ENCODE results near the gene DRC1.
A peak's percentile ranks its signal among the peaks of the same experiment; 100 is the strongest.

DRC1 gene

GRCh38 chr2:26396734-26397298 lies 4.9 kb upstream of the DRC1 start:
- DNase-seq (ENCODE audit: insufficient read length, low spot score) (no peak), FAIRE-seq (no peak)

DNA sequence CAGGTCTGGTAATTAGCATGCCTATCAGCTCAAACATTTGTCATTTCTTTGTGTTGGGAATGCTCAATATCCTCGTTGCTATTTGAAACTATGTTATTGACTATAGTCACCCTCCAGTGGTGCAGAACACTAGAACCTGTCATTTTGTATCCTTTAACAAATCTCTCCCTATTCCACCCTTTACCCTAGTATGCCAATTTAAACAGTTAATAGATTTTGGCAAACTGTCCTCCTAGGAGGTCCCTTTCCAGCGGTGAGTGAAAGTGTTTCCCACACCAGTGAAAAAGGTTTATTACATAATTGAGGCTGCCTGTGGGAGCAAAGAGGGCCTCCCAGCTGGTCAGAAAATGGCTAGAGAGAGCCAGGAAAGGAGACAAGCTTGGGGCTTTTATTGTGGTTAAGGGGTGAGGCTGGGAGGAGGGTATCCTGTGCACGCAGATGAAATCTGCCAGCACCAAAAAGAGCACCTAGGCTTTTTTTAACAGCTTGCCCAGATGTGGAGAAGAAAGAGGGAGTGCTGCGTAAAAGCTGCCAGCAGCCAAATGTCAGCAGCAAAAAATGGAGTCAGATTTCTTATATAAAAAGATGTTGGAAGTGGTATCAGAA lies 1.8 kb upstream of the DRC1 start:
- FAIRE-seq (no peak), DNase-seq (ENCODE audit: insufficient read length, low spot score) (no peak)

DNA sequence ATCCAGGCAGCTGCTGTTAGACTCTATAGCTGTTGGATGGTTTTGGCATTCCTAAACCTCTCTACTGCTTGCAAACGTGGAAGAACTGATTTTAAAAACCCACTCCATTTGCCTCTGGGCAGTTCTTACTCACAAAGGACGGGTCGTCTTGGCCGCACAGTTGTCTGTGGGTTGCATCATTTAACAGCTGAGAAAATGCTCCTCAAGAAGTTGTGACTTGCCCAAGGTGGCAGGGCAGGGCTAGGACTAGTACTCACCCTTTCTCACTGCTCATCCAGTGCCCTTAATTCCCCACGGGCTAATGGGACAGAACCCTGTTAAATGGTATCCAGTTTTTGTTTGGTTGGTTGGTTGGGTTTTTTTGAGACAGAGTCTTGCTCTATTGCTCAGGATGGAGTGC lies 997 bp upstream of the DRC1 start:
- no peak for FAIRE-seq
- DNase-seq (ENCODE audit: insufficient read length, low spot score), result no peak

DNA sequence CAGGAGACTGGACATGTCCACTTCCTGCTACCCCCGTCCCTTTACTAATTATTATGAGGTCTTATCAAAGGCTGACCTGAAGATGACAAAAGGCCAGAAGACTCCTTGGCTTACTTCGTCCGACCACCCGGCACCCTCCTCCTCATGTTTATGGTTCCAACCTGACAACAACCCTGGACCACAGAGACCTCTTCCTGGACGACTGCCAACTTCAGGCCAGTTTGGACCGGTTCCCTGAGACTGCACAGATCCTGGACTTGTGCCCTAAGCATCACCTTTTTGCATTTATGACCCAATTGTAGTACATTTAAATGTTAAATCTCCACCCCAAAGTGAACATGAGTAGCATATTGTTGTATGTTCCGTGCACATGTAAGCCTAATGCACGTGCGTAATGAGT lies 5.8 kb downstream of the DRC1 start:
- DNase-seq (ENCODE audit: insufficient read length, low spot score) (no peak), FAIRE-seq (no peak)

GRCh38 chr2:26409785-26410184 lies 8.1 kb downstream of the DRC1 start:
- DNase-seq (ENCODE audit: insufficient read length, low spot score) (no peak), FAIRE-seq (no peak)

- DNase-seq (ENCODE audit: insufficient read length, low spot score) (no peak), FAIRE-seq (peak; percentile 64)
Measured at GRCh38 chr2:26410764-26411243, 9.1 kb downstream of the DRC1 start.

DNA sequence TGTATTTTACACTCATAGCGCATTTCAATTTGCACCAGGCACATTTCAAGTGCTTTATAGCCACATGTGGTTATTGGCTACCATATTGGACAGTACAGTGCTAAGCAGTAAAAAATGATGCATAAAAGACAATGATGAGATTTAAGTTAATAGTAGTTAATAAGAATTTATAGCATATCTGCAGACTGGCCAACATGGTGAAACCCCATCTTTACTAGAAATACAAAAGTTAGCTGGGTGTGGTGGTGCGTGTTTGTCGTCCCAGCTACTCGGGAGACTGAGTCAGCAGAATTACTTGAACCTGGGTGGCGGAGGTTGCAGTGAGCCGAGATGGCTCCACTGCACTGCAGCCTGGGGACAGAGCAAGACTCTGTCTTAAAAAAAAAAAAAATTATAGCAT lies 9.7 kb downstream of the DRC1 start:
- FAIRE-seq (peak; percentile 4), DNase-seq (ENCODE audit: insufficient read length, low spot score) (no peak)

- FAIRE-seq, result peak; percentile 90
- DNase-seq (ENCODE audit: insufficient read length, low spot score), result peak; percentile 23
Measured at GRCh38 chr2:26412091-26412673, 10.5 kb downstream of the DRC1 start.

DNA sequence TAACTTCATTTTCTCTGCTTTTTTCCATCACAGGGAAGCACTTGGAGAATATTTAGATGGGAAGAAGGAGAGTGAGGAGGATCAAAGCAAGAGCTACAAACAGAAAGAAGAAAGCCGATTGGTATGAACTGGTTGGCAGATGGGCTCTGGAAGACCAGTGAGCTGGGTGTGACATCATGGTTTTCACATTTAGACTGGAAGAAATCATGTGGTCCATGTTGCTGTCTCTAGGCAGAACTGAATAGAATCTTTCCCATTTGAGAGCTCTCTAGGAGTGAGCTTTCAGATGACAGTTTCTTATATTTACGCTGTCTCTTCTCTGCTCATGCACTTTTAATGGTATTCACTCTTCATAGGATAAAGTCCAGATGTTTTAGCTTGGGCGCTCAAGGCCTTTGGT lies 12.6 kb downstream of the DRC1 start:
- DNase-seq (ENCODE audit: insufficient read length, low spot score), result no peak
- FAIRE-seq, result no peak

DNA sequence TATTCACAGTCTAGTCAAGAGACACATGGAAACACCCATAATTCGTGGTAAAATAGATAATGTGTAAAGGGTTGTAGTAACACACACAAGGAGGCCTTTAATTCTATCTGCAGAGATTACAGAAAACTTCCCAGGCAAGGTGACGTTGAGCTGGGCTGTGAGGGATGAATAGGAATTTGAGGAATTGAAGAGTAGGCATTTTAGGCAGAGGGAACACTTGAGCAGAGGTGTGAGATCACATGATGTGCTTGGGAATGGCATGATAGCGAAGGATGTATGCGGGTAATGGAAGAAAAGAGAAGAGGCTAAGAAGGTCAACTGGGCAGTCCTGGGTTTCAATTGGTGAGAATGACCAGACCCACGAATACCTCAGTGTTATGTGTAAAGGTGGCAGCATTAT lies 20.2 kb downstream of the DRC1 start:
- DNase-seq (ENCODE audit: insufficient read length, low spot score) (no peak), FAIRE-seq (no peak)

DNA sequence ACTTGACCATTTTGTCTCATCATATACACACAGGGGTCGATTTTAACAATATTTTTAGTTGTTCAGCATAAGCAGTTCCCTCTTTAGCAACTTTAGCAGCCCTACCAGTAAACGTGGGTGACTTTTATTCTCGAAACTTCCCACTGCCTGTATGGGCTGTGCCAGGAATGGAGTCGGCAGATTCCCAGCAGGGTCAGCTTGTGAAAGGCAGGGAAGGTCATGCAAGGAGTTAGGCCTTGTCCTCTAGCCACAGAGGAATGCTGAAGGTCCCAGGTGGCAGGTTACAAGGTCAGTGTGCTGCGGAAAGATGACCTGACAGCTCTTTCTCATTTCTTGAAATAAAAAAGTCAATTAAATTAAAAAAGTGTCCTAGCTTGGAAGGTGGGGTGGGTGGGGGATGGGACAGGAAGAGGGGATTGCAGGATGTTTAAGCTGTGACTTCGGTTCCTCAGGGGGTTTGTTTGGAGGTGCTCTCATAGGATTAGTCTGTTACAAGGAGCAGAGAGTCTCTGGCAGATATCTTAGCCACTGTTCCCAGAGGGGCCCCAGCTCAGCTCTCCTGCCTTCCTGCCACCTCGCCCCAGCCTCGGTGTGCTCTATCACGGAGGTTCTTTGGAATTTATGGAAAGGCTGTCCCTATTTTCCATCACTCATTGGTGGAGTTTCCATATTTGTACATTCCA lies 21.4 kb downstream of the DRC1 start:
- DNase-seq (ENCODE audit: insufficient read length, low spot score) (no peak), FAIRE-seq (no peak)

DNA sequence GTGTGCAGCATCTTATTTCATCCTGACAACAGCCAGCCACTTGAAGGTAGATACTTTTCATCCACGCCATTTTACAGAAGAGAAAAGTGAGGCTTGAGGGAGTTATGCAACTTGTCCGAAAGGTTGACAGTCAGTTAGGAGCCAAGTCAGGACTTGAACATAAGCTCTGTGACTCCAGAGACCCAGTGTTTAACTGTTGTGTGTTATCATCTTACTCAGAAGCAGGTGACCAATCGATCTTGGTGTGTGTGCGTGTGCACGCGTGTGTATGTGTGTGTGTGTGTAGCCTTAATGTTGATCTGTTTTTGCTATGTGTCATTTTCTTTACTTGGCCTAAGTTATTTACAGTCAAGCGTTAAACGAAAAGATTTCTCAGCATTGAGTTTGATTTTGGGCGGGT lies 22.0 kb downstream of the DRC1 start:
- DNase-seq (ENCODE audit: insufficient read length, low spot score) (no peak), FAIRE-seq (no peak)

GRCh38 chr2:26424221-26424620 lies 22.5 kb downstream of the DRC1 start:
- no peak for FAIRE-seq
- no peak for DNase-seq (ENCODE audit: insufficient read length, low spot score)

GRCh38 chr2:26428846-26429245 lies 27.1 kb downstream of the DRC1 start:
- DNase-seq (ENCODE audit: insufficient read length, low spot score) (no peak), FAIRE-seq (no peak)

GRCh38 chr2:26429779-26430578 lies 28.3 kb downstream of the DRC1 start:
- DNase-seq (ENCODE audit: insufficient read length, low spot score) (no peak), FAIRE-seq (no peak)

DNA sequence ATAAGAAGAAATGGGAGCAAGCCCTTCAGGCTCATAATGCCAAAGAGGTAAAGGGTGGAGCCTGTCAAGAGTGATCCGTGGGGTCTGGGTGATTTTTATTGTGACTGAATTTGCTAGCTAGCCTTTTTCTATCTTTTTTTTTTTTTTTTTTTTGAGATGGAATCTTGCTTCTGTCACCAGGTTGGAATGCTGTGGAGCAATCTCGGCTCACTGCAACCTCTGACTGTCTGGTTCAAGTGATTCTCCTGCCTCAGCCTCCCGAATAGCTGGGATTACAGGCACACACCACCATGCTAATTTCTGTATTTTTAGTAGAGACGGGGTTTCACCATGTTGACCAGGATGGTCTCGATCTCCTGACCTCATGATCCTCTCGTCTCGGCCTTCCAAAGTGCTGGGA lies 29.1 kb downstream of the DRC1 start:
- no peak for FAIRE-seq
- DNase-seq (ENCODE audit: insufficient read length, low spot score), result no peak

DNA sequence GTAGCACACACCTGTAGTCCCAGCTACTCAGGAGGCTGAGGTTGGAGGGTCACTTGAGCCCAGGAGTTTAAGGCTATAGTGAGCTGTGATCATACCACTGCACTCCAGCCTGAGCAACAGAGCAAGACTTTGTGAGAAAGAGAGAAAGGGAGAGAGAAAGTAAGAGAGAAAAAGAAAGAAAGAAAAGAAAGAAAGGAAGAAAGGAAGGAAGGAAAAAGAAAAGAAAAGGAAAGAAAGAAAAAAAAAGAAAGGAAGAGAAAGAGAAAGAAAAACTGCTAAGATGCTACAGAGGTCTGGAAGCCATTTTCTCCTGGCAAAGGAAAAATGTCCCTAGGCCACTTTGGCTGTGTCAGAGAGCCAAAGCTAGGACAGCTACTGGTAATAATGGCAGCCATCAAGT lies 30.6 kb downstream of the DRC1 start:
- DNase-seq (ENCODE audit: insufficient read length, low spot score) (no peak), FAIRE-seq (no peak)

DNA sequence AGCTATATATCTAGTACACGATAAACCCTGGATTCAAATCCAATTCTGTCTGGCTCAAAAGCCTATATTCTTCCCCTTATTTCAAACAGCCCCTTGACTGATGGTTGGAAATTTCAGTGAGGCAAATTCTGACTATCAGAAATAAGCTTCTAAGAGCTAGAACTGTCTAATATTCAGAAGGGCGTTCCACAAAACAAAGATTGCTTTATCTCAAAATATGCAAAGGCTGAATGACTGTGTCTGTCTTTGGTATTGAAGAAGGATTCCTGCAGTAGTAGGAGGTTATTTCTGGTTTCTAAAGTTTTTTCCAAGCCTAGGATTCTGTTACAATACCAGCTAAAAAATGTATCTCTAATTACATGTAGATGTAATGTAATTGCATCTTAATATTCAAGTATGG lies 31.1 kb downstream of the DRC1 start:
- FAIRE-seq (no peak), DNase-seq (ENCODE audit: insufficient read length, low spot score) (no peak)

DNA sequence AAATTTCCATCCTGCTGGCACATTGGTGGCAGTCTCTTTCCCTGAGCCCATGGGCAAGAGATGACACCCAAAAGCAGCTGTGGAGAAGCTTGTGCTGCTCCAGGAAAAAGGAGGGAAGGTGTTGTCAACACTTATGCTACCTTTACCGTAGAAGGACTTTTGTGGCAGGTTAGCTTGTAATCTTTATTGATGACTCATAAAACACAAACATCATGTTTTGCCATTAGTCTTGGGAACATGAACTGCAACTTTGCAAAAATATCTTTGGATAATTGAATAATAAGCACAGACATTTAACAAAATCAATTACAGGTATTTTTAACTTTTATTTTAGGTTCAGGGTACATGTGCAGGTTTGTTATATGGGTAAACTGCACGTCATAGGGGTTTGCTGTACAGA lies 33.4 kb downstream of the DRC1 start:
- DNase-seq (ENCODE audit: insufficient read length, low spot score), result no peak
- FAIRE-seq, result no peak

GRCh38 chr2:26438526-26438925 lies 36.8 kb downstream of the DRC1 start:
- no peak for DNase-seq (ENCODE audit: insufficient read length, low spot score)
- no peak for FAIRE-seq

DNA sequence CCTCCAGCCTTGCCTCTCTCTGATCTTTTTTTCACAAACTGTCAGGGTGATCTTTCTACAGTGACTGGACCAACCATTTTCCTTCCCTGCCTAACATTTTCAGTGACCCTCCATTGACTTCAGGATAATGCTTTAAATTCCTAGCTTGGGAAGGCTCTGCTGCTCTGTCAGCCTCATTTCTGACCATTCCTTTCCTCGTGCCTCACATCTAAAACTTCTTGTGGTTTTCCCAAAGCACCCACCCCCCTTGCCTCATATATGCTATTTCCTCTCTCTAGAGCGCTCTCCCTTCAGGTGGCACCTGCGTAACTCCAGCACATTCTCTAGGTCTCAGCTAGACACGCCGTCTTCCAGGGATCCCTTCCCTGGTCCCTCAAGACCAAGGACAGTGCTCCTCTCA lies 37.2 kb downstream of the DRC1 start:
- no peak for FAIRE-seq
- no peak for DNase-seq (ENCODE audit: insufficient read length, low spot score)

Data from GM19239 (cell line).